OCI-LY3 (cell line): ENCODE data around the gene ENC1.

ENCODE experiments used
- H2AFZ ChIP-seq: fragments of 200-600, 300-600 bp; shearing (Covaris generic); 2 replicates; pipeline ENCODE4 v1.6.0; 2014; ENCODE audit warnings: antibody characterized with exemption, low read depth, low read length
- H3K27ac ChIP-seq: fragments of 200-600, 300-600 bp; sonication (generic); 2 replicates; pipeline ENCODE4 v1.5.1; 2014; ENCODE audit warnings: mild to moderate bottlenecking, low read length, moderate library complexity, mixed read lengths
- H3K27me3 ChIP-seq: fragments of 200-600, 300-600 bp; sonication (generic); 2 replicates; pipeline ENCODE4 v1.6.1; 2014; ENCODE audit warnings: low read depth, low read length, mixed read lengths
- H3K36me3 ChIP-seq: fragments of 200-600, 300-600 bp; sonication (generic); replicated peaks from 2 replicates; pipeline ENCODE3; 2014; ENCODE audit warnings: low read depth, low read length, mixed read lengths
- H3K4me1 ChIP-seq: fragments of 300-600, 200-600 bp; sonication (generic); 2 replicates; pipeline ENCODE4 v1.6.1; 2014; ENCODE audit warnings: low read length, mixed read lengths
- H3K4me2 ChIP-seq: fragments of 200-600, 300-600 bp; sonication (generic); 2 replicates; pipeline ENCODE4 v1.6.1; 2014; ENCODE audit warnings: low read length, mixed read lengths
- H3K4me3 ChIP-seq: fragments of 300-600, 200-600 bp; sonication (generic); 2 replicates; pipeline ENCODE4 v1.5.1; 2014; ENCODE audit warnings: antibody characterized with exemption, mild to moderate bottlenecking, low read length, moderate library complexity
- H3K79me2 ChIP-seq: fragments of 300-600, 200-600 bp; shearing (Covaris generic); 2 replicates; pipeline ENCODE4 v1.6.1; 2014; ENCODE audit warnings: mild to moderate bottlenecking, low read length, mixed read lengths
- H3K9ac ChIP-seq: fragments of 300-600, 200-600 bp; shearing (Covaris generic); 2 replicates; pipeline ENCODE4 v1.6.0; 2014; ENCODE audit warnings: mild to moderate bottlenecking, low read length, moderate library complexity
- H3K9me3 ChIP-seq: fragments of 200-600, 300-600 bp; shearing (Covaris generic); 2 replicates; pipeline ENCODE4 v1.6.1; 2014; ENCODE audit warnings: low read length, mixed read lengths; ENCODE audit not compliant: insufficient read depth
- H4K20me1 ChIP-seq: fragments of 200-600, 300-600 bp; sonication (generic); 2 replicates; pipeline ENCODE4 v1.6.1; 2016; ENCODE audit warnings: low read length, mixed read lengths; ENCODE audit not compliant: insufficient read depth
- EZH2phosphoT487 ChIP-seq: fragments of 200-600 bp; shearing (Covaris generic); IDR thresholded peaks from 2 replicates; pipeline ENCODE4 v1.6.1; 2018; ENCODE audit warnings: antibody characterized with exemption, mixed run types, low read depth
- TF ChIP-seq, protein P1 (sequence below): fragments of 200-600, 300-600 bp; sonication (generic); IDR thresholded peaks from 2 replicates; pipeline ENCODE4 v1.5.1; 2014; ENCODE audit warnings: antibody characterized with exemption, low read length, low read depth

ENC1 gene

DNA sequence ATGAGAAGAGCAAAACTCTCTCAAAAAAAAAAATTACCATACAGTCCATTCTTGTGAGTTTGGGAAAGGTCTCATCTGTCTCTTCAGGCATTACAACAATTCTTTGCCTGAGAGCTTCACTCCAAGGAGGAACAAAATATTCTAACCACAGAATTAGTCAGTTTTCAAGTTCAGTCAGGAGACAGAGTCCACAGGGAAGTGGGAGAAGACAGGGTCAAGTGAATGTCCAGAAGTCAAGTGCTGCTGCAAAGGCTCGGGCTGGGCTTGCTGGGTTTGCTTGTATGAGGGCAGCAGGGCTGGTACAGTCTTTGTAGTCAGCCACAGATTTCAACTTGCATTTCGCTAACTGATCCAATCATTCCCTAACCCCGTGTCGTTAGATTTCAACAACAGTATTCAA, 26.9 kb upstream of the ENC1 start:
- Histone ChIP-seq H3K9ac (no peak overlapping the region), H3K4me3 (no peak overlapping the region), H3K36me3 (no peaks in the 10 kb centered on the region), H3K27me3 (no peaks in the 10 kb centered on the region), H4K20me1 (no peaks in the 10 kb centered on the region), H3K27ac (no peak overlapping the region), H3K9me3 (no peaks in the 10 kb centered on the region), H2AFZ (no peak overlapping the region), H3K4me2 (no peak overlapping the region), H3K4me1 (no peaks in the 10 kb centered on the region), H3K79me2 (no peaks in the 10 kb centered on the region)
- TF ChIP-seq, protein P1, sequence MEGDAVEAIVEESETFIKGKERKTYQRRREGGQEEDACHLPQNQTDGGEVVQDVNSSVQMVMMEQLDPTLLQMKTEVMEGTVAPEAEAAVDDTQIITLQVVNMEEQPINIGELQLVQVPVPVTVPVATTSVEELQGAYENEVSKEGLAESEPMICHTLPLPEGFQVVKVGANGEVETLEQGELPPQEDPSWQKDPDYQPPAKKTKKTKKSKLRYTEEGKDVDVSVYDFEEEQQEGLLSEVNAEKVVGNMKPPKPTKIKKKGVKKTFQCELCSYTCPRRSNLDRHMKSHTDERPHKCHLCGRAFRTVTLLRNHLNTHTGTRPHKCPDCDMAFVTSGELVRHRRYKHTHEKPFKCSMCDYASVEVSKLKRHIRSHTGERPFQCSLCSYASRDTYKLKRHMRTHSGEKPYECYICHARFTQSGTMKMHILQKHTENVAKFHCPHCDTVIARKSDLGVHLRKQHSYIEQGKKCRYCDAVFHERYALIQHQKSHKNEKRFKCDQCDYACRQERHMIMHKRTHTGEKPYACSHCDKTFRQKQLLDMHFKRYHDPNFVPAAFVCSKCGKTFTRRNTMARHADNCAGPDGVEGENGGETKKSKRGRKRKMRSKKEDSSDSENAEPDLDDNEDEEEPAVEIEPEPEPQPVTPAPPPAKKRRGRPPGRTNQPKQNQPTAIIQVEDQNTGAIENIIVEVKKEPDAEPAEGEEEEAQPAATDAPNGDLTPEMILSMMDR = no peak
- no peak for TF ChIP-seq EZH2phosphoT487

DNA sequence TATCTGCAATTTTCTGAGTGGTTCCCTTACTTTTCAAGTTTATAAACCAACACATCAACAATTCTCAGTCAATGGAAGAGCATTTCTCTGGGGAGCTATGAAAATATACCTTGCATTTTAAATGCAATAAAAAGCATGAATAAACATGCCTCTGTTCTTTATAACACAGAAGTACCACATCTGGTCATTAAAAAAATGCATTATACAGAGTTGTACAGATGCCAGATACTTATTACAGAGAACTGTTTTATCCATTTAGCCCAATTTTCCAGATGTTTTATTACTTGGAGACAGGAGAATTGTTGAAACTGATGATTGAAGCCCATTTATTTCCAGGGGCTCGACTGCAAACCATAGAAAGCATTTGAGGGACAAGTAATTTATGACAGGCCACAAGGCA, 25.3 kb upstream of the ENC1 start:
- no peaks in the 10 kb centered on the region for H3K27me3 ChIP-seq
- TF ChIP-seq, protein P1 = no peak
- TF ChIP-seq EZH2phosphoT487 = no peak
- no peaks in the 10 kb centered on the region for H3K4me1 ChIP-seq
- no peaks in the 10 kb centered on the region for H3K36me3 ChIP-seq
- no peaks in the 10 kb centered on the region for H3K79me2 ChIP-seq
- no peaks in the 10 kb centered on the region for H4K20me1 ChIP-seq
- no peak overlapping the region for H3K27ac ChIP-seq
- no peaks in the 10 kb centered on the region for H3K9me3 ChIP-seq
- no peak overlapping the region for H3K4me3 ChIP-seq
- no peak overlapping the region for H3K4me2 ChIP-seq
- no peak overlapping the region for H3K9ac ChIP-seq
- no peak overlapping the region for H2AFZ ChIP-seq

DNA sequence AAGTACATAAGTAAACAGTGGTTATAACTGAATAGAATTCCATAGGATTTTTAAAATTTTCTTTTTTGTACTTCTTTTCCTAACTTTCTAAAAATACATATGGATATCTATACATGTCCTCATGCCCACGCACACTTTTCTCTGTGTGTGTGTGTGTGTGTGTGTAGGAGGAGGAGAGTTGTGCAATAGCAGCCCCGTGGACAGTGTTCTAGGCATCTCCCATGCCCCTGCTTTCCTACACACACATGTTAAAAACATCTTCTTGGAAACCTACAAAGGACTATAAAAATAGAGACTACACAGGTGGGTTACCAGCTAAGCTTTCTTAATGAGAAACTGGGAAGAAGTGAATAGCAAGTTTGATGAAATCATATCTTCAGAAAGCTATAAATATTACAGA, 24.7 kb upstream of the ENC1 start:
- TF ChIP-seq EZH2phosphoT487 = no peak
- TF ChIP-seq, protein P1 = no peak
- Histone ChIP-seq H3K79me2 (no peaks in the 10 kb centered on the region), H3K9me3 (no peaks in the 10 kb centered on the region), H3K9ac (no peak overlapping the region), H3K27me3 (no peaks in the 10 kb centered on the region), H3K4me2 (no peak overlapping the region), H3K4me1 (no peaks in the 10 kb centered on the region), H3K36me3 (no peaks in the 10 kb centered on the region), H4K20me1 (no peaks in the 10 kb centered on the region), H3K4me3 (no peak overlapping the region), H3K27ac (no peak overlapping the region), H2AFZ (no peak overlapping the region)

DNA sequence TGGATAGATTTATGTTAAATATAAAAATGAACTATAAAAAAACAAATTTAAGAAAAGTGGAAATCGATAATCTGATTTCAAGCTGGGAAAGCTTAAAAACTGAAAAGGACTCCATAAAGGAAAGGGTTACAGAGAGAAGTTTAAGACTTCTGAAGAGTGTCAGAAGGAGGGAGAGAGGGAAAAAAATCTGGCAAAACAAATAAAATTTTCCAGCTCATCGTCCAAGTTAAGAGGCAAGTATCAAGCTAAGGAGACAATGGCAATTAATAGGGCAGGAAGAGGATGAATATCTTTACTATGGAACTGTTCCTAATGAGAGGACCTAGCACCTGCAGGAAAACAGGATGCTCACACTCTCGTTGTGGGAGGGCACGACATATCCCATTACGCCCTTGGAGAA, 24.0 kb upstream of the ENC1 start:
- H3K27ac ChIP-seq = no peak overlapping the region
- no peaks in the 10 kb centered on the region for H4K20me1 ChIP-seq
- H3K4me2 ChIP-seq = no peak overlapping the region
- no peak overlapping the region for H3K9ac ChIP-seq
- no peak overlapping the region for H2AFZ ChIP-seq
- H3K4me1 ChIP-seq = no peaks in the 10 kb centered on the region
- no peaks in the 10 kb centered on the region for H3K27me3 ChIP-seq
- no peak overlapping the region for H3K4me3 ChIP-seq
- H3K36me3 ChIP-seq = no peaks in the 10 kb centered on the region
- H3K9me3 ChIP-seq = no peaks in the 10 kb centered on the region
- TF ChIP-seq, protein P1 = no peak
- TF ChIP-seq EZH2phosphoT487 = no peak
- H3K79me2 ChIP-seq = no peaks in the 10 kb centered on the region
